DMS79 treated with DMSO at 0.1 percent for 48 hours (cell line): ENCODE results near the gene ITGB6.
"Not testable (repeated sequence)": the region's sequence is repeated elsewhere in the genome, so short reads cannot be mapped to it uniquely, and the experiment has no call there.

Source experiments
- DNase-seq: peaks from one replicate; lab custom pipeline; 2025; lab: John Stamatoyannopoulos, UW

The ITGB6 gene

GRCh38 chr2:160139991-160140390, 60.1 kb downstream of the ITGB6 start:
- DNase-seq, result no peak

- DNase-seq, result no peak
Observed at GRCh38 chr2:160139350-160139749, 60.7 kb downstream of the ITGB6 start.

- DNase-seq, result no peak
Observed at GRCh38 chr2:160138406-160138805, 61.7 kb downstream of the ITGB6 start.

- no peak for DNase-seq
Observed at GRCh38 chr2:160137464-160137863, 62.6 kb downstream of the ITGB6 start.

- no peak for DNase-seq
Observed at GRCh38 chr2:160132761-160133160, 67.3 kb downstream of the ITGB6 start.

GRCh38 chr2:160126756-160127155, 73.3 kb downstream of the ITGB6 start:
- DNase-seq, result no peak

GRCh38 chr2:160126315-160126714, 73.8 kb downstream of the ITGB6 start:
- DNase-seq, result no peak

GRCh38 chr2:160125828-160126227, 74.2 kb downstream of the ITGB6 start:
- DNase-seq, result no peak

- DNase-seq, result no peak
Observed at GRCh38 chr2:160125366-160125765, 74.7 kb downstream of the ITGB6 start.

GRCh38 chr2:160124571-160124970, 75.5 kb downstream of the ITGB6 start:
- no peak for DNase-seq

GRCh38 chr2:160114721-160115120, 85.4 kb downstream of the ITGB6 start:
- DNase-seq, result not testable (repeated sequence)

- no peak for DNase-seq
Observed at GRCh38 chr2:160114020-160114419, 86.1 kb downstream of the ITGB6 start.

GRCh38 chr2:160111951-160112798, 87.9 kb downstream of the ITGB6 start:
- DNase-seq, result no peak

- DNase-seq, result no peak
Observed at GRCh38 chr2:160110674-160111239, 89.3 kb downstream of the ITGB6 start.

GRCh38 chr2:160109939-160110673, 90.0 kb downstream of the ITGB6 start:
- peak; percentile 17 for DNase-seq

- DNase-seq, result no peak
Observed at GRCh38 chr2:160109243-160109642, 90.8 kb downstream of the ITGB6 start.

- DNase-seq, result no peak
Observed at GRCh38 chr2:160108646-160109045, 91.4 kb downstream of the ITGB6 start.

- no peak for DNase-seq
Observed at GRCh38 chr2:160105366-160105765, 94.7 kb downstream of the ITGB6 start.

- DNase-seq, result no peak
Observed at GRCh38 chr2:160104115-160104514, 96.0 kb downstream of the ITGB6 start.

- DNase-seq, result no peak
Observed at GRCh38 chr2:160097326-160097725, 102.7 kb downstream of the ITGB6 start.

GRCh38 chr2:160096409-160096808, 103.7 kb downstream of the ITGB6 start:
- DNase-seq, result no peak

- DNase-seq, result no peak
Observed at GRCh38 chr2:160092445-160092844, 107.6 kb downstream of the ITGB6 start.

- DNase-seq, result no peak
Observed at GRCh38 chr2:160091381-160091780, 108.7 kb downstream of the ITGB6 start.
